ENCODE measurements around the gene RAB35. TPM values are rescaled to one million over a fixed set of nuclear protein-coding genes. Genes with fewer than 3 reads are reported as not detected.

The RAB35 gene
- total and polyA plus RNA-seq, 2 of the 4 experiments (the other 2 are of a cell fraction), result 32.6 to 49.6 TPM

- H3K27ac ChIP-seq (ENCODE audit: insufficient read depth, low read length), result no peak overlapping the region
- in situ Hi-C loops (cut with MboI; ENCODE audit: low sequenced_read_pairs) (no loop called here), intact Hi-C loops (cut with micrococcal nuclease) (no loop called here), dilution Hi-C loops (cut with HindIII; ENCODE audit: low sequenced_read_pairs, unreplicated experiment) (no loop called here)
- no peak overlapping the region for H3K4me3 ChIP-seq (ENCODE audit: insufficient read depth, low read depth, low read length)
- H2BK15ac ChIP-seq (ENCODE audit: low read depth, low read length), result no peak overlapping the region
- no peak overlapping the region for H3K56ac ChIP-seq (ENCODE audit: extremely low read depth, insufficient read depth, low read length)
- no TSS peak for BruUV-seq (replicated peaks)
- H4K20me1 ChIP-seq (ENCODE audit: insufficient read depth, low read length), result peaks cover 16% of the 10 kb centered on the region
- H3K23ac ChIP-seq (ENCODE audit: low read depth, low read length), result no peak overlapping the region
- H2AK5ac ChIP-seq (ENCODE audit: low read depth, low read length), result no peak overlapping the region
- no peak overlapping the region for H3K4ac ChIP-seq (ENCODE audit: low read depth, low read length)
- TF ChIP-seq BHLHE40 (IDR thresholded peaks at IDR 0.05; ENCODE audit: low read depth, low read length) (no peak), MXI1 (IDR thresholded peaks at IDR 0.05; ENCODE audit: borderline replicate concordance, low read depth, low read length) (no peak), SMC3 (IDR thresholded peaks at IDR 0.05; ENCODE audit: low read depth, low read length) (no peak), RAD21 (IDR thresholded peaks at IDR 0.05; ENCODE audit: low read length) (no peak), RCOR1 (IDR thresholded peaks at IDR 0.05; ENCODE audit: insufficient replicate concordance, low read length) (no peak), CHD1 (IDR thresholded peaks at IDR 0.05; ENCODE audit: low read depth, low read length) (no peak), RFX5 (IDR thresholded peaks at IDR 0.05; ENCODE audit: low read depth, low read length) (no peak), ELK1 (IDR thresholded peaks at IDR 0.05; ENCODE audit: borderline replicate concordance, low read depth, low read length) (no peak), NFE2L2 (IDR thresholded peaks at IDR 0.05; ENCODE audit: low read depth, low read length) (no peak), POLR2A (IDR thresholded peaks at IDR 0.05; ENCODE audit: low read depth, low read length) (no peak)
- CTCF ChIA-PET, result no interaction called here
- H3K79me1 ChIP-seq (ENCODE audit: low read depth in 1 of 2, low read length in 2 of 2), result peaks cover 23 to 48% of the 10 kb centered on the region in 2 experiments
- DNase-seq, result no peak
- H3K4me1 ChIP-seq (ENCODE audit: control insufficient read depth, insufficient read depth, low read length), result peaks cover 9% of the 10 kb centered on the region
- POLR2A ChIA-PET (ENCODE audit: unreplicated experiment), result no interaction called here
- WGBS, 2 experiments (ENCODE audit: extremely low coverage in 2 of 2, insufficient read length in 1 of 2), result 100% methylated on average over 4 of the region's 11 CpGs; no CpG with 5 or more reads in 1 of the 2 experiments
- H2BK5ac ChIP-seq (ENCODE audit: low read depth, low read length, poor library complexity, severe bottlenecking), result no peak overlapping the region
- H2AFZ ChIP-seq (replicated peaks; ENCODE audit: low read length, poor library complexity), result no peak overlapping the region
- no peak overlapping the region for H3K14ac ChIP-seq (replicated peaks; ENCODE audit: low read depth, low read length)
- H3K27me3 ChIP-seq (ENCODE audit: control insufficient read depth, insufficient read depth, low read length), result no peaks in the 10 kb centered on the region
- H3K9me3 ChIP-seq (ENCODE audit: control insufficient read depth, insufficient read depth, low read length), result no peaks in the 10 kb centered on the region
- no peak overlapping the region for H3K4me2 ChIP-seq (ENCODE audit: low read depth, low read length)
- H3K9ac ChIP-seq (ENCODE audit: low read depth, low read length), result no peak overlapping the region
- H3K18ac ChIP-seq (ENCODE audit: low read depth, low read length), result no peak overlapping the region
- peaks cover 85% of the 10 kb centered on the region for H3K36me3 ChIP-seq (ENCODE audit: control insufficient read depth, insufficient read depth, low read length)
- H3K9me1 ChIP-seq (ENCODE audit: insufficient read depth, low read length), result peaks cover 21% of the 10 kb centered on the region
- no peak overlapping the region for H2BK120ac ChIP-seq (ENCODE audit: low read depth, low read length)
- no peak overlapping the region for H4K5ac ChIP-seq (ENCODE audit: low read depth, low read length)
- no peak overlapping the region for H2BK20ac ChIP-seq (ENCODE audit: low read depth, low read length)
- ATAC-seq (ENCODE audit: low read depth), result no peak
- H2AK9ac ChIP-seq (replicated peaks; ENCODE audit: low read depth, low read length, poor library complexity), result no peak overlapping the region
- no peak overlapping the region for H4K91ac ChIP-seq (ENCODE audit: insufficient read depth, low read depth, low read length)
- H4K8ac ChIP-seq (ENCODE audit: low read depth in 2 of 2, low read length in 2 of 2), result no peak overlapping the region
Measured at GRCh38 chr12:120136093-120136770, 19.7 kb upstream of the RAB35 start.

Measured in IMR-90 (cell line).